HL-60 (cell line): ENCODE measurements around the gene SPESP1.

Experiments used
- CTCF ChIP-seq: IDR thresholded peaks from one replicate; pipeline ENCODE4 v1.5.1; 2011; ENCODE audit warnings: low read length, control low read depth, inconsistent platforms; ENCODE audit not compliant: insufficient read depth
- GABPA ChIP-seq: IDR thresholded peaks from 2 replicates; pipeline ENCODE4 v1.6.1; 2012; ENCODE audit warnings: low read depth
- POLR2AphosphoS5 ChIP-seq: IDR thresholded peaks from 2 replicates; pipeline ENCODE4 v1.6.1; 2012; ENCODE audit warnings: low read depth

- TF ChIP-seq GABPA = no peak
- TF ChIP-seq POLR2AphosphoS5 = no peak
- TF ChIP-seq CTCF = no peak
Observed at GRCh38 chr15:68994149-68994548, 63.8 kb downstream of the SPESP1 start.
